ENCODE results near the gene PHLPP1. TPM values are rescaled to one million over a fixed set of nuclear protein-coding genes. Genes with fewer than 3 reads are reported as not detected.

PHLPP1 gene
- total RNA-seq, 1 donor from 2014 or later = 4.9 TPM

- DNase-seq (ENCODE audit: low read depth) = no peak
Measured at GRCh38 chr18:62771494-62772270, 56.3 kb downstream of the PHLPP1 start.

GRCh38 chr18:62772860-62773584 lies 57.7 kb downstream of the PHLPP1 start:
- no peak for DNase-seq (ENCODE audit: low read depth)

- DNase-seq (ENCODE audit: low read depth) = no peak
Measured at GRCh38 chr18:62773691-62774090, 58.4 kb downstream of the PHLPP1 start.

GRCh38 chr18:62776024-62776570 lies 60.8 kb downstream of the PHLPP1 start:
- DNase-seq (ENCODE audit: low read depth) = no peak

GRCh38 chr18:62777814-62778213 lies 62.5 kb downstream of the PHLPP1 start:
- no peak for DNase-seq (ENCODE audit: low read depth)

GRCh38 chr18:62778976-62779869 lies 63.9 kb downstream of the PHLPP1 start:
- DNase-seq (ENCODE audit: low read depth) = no peak

GRCh38 chr18:62781262-62781661 lies 65.9 kb downstream of the PHLPP1 start:
- DNase-seq (ENCODE audit: low read depth) = no peak

GRCh38 chr18:62781893-62782292 lies 66.6 kb downstream of the PHLPP1 start:
- DNase-seq (ENCODE audit: low read depth) = peak; percentile 40

GRCh38 chr18:62784338-62784965 lies 69.1 kb downstream of the PHLPP1 start:
- no peak for DNase-seq (ENCODE audit: low read depth)

- no peak for DNase-seq (ENCODE audit: low read depth)
Measured at GRCh38 chr18:62784966-62785413, 69.6 kb downstream of the PHLPP1 start.

GRCh38 chr18:62786689-62787088 lies 71.3 kb downstream of the PHLPP1 start:
- no peak for DNase-seq (ENCODE audit: low read depth)

- no peak for DNase-seq (ENCODE audit: low read depth)
Measured at GRCh38 chr18:62788111-62788510, 72.8 kb downstream of the PHLPP1 start.

- DNase-seq (ENCODE audit: low read depth) = peak; percentile 62
Measured at GRCh38 chr18:62788876-62789275, 73.5 kb downstream of the PHLPP1 start.

- peak; percentile 45 for DNase-seq (ENCODE audit: low read depth)
Measured at GRCh38 chr18:62790871-62791772, 75.8 kb downstream of the PHLPP1 start.

- no peak for DNase-seq (ENCODE audit: low read depth)
Measured at GRCh38 chr18:62792016-62792415, 76.7 kb downstream of the PHLPP1 start.

- DNase-seq (ENCODE audit: low read depth) = no peak
Measured at GRCh38 chr18:62795813-62796212, 80.5 kb downstream of the PHLPP1 start.

GRCh38 chr18:62796216-62796621 lies 80.9 kb downstream of the PHLPP1 start:
- DNase-seq (ENCODE audit: low read depth) = no peak

- no peak for DNase-seq (ENCODE audit: low read depth)
Measured at GRCh38 chr18:62797329-62797728, 82.0 kb downstream of the PHLPP1 start.

- no peak for DNase-seq (ENCODE audit: low read depth)
Measured at GRCh38 chr18:62799977-62800376, 84.6 kb downstream of the PHLPP1 start.

GRCh38 chr18:62802523-62802922 lies 87.2 kb downstream of the PHLPP1 start:
- DNase-seq (ENCODE audit: low read depth) = peak; percentile 28

All from myocyte (in vitro differentiated cells).